ENCODE data around the gene PTAFR. TPM values are rescaled to one million over a fixed set of nuclear protein-coding genes. Genes with fewer than 3 reads are reported as not detected.

The PTAFR gene
- total and polyA plus RNA-seq, 2 of the 4 experiments (the other 2 are of a cell fraction) = 0.17 to 0.18 TPM

DNA sequence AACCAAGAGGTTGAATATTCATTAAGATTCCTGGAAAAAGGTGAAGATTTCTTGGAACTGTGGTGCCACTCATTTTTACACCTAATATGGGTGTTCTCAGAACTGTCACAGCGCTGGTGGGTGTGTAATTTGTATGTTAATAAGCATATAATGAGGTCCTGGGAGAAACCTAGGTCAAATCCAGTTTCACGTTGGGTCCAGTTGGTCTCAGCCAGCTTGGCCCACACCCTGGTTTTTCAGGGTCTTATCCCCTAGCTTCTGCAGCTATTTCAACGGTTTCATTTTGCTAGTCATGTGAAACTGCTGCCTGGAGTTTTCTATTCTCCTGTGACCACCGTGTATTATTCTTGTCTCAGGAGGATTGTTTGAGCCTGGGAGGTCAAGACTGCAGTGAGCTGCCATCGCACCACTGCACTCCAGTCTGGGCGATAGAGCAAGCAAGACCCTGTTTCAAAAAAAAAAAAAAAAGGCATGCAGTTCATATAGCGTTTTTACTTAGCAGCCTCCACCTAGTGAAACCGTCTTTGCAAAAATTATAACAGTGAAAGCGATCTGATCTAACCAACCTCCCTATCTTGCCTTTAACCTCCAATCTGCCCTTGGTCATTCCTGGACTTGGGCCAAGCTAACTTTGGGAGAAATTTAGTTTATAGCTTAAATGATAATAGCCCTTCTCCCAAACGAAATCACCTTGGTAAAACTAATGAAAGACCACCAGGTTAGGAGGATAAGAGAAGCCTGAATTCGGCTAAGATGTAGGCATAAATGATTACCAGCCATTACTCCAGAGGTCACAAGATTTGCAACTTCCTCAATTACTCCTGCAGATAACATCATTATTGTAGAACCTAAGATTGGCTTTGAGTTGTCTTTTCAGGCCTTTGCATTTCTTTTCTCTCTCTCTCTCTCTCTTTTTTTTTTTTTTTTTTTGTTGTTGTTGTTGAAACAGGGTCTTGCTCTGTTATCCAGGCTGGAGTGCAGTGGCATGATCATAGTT is 44.0 kb downstream of the PTAFR start:
- H3K36me3 ChIP-seq (ENCODE audit: control insufficient read depth, insufficient read depth, low read length) = no peaks in the 10 kb centered on the region
- no peaks in the 10 kb centered on the region for H3K27me3 ChIP-seq (ENCODE audit: control insufficient read depth, insufficient read depth, low read length)
- in situ Hi-C loops (cut with MboI; ENCODE audit: low sequenced_read_pairs) = no loop called here
- no peak overlapping the region for H2BK5ac ChIP-seq (ENCODE audit: low read depth, low read length, poor library complexity, severe bottlenecking)
- H2BK20ac ChIP-seq (ENCODE audit: low read depth, low read length) = no peak overlapping the region
- no peak for ATAC-seq (ENCODE audit: low read depth)
- no peak overlapping the region for H2BK120ac ChIP-seq (ENCODE audit: low read depth, low read length)
- no TSS peak for BruUV-seq (replicated peaks)
- no peak overlapping the region for H3K14ac ChIP-seq (replicated peaks; ENCODE audit: low read depth, low read length)
- H2BK15ac ChIP-seq (ENCODE audit: low read depth, low read length) = no peak overlapping the region
- H3K9me1 ChIP-seq (ENCODE audit: insufficient read depth, low read length) = peaks cover 8% of the 10 kb centered on the region; the same call in 1 of the 2 replicates
- H3K79me1 ChIP-seq (ENCODE audit: low read depth in 1 of 2, low read length in 2 of 2) = no peaks in the 10 kb centered on the region
- ChIA-PET CTCF (interaction anchor here (0.6 kb wide), 1 partner anchor 448 kb away, joined by 7 read pairs; no protein-coding TSS in a partner anchor), POLR2A (ENCODE audit: unreplicated experiment) (no interaction called here)
- no peaks in the 10 kb centered on the region for H4K20me1 ChIP-seq (ENCODE audit: insufficient read depth, low read length)
- H3K4me3 ChIP-seq (ENCODE audit: insufficient read depth, low read depth, low read length) = no peak overlapping the region
- H3K9me3 ChIP-seq (ENCODE audit: control insufficient read depth, insufficient read depth, low read length) = no peaks in the 10 kb centered on the region; the same call in none of the 2 replicates
- H4K8ac ChIP-seq (ENCODE audit: low read depth in 2 of 2, low read length in 2 of 2) = no peak overlapping the region
- no peak overlapping the region for H3K4me2 ChIP-seq (ENCODE audit: low read depth, low read length)
- H3K4me1 ChIP-seq (ENCODE audit: control insufficient read depth, insufficient read depth, low read length) = peaks cover 7% of the 10 kb centered on the region; the same call in 1 of the 2 replicates
- H2AK9ac ChIP-seq (replicated peaks; ENCODE audit: low read depth, low read length, poor library complexity) = no peak overlapping the region
- H3K18ac ChIP-seq (ENCODE audit: low read depth, low read length) = no peak overlapping the region
- no peak overlapping the region for H2AK5ac ChIP-seq (ENCODE audit: low read depth, low read length)
- H4K91ac ChIP-seq (ENCODE audit: insufficient read depth, low read depth, low read length) = no peak overlapping the region
- 83% methylated on average over 1 of the region's 11 CpGs; no CpG with 5 or more reads in 1 of the 2 experiments for WGBS, 2 experiments (ENCODE audit: extremely low coverage in 2 of 2, insufficient read length in 1 of 2)
- no peak overlapping the region for H3K4ac ChIP-seq (ENCODE audit: low read depth, low read length)
- dilution Hi-C loops (cut with HindIII; ENCODE audit: low sequenced_read_pairs, unreplicated experiment) = no loop called here
- intact Hi-C loops (cut with micrococcal nuclease) = no loop called here
- no peak overlapping the region for H3K56ac ChIP-seq (ENCODE audit: extremely low read depth, insufficient read depth, low read length)
- H2AFZ ChIP-seq (replicated peaks; ENCODE audit: low read length, poor library complexity) = no peak overlapping the region
- H3K9ac ChIP-seq (ENCODE audit: low read depth, low read length) = no peak overlapping the region
- DNase-seq = no peak
- H3K27ac ChIP-seq (ENCODE audit: insufficient read depth, low read length) = no peak overlapping the region
- no peak overlapping the region for H3K23ac ChIP-seq (ENCODE audit: low read depth, low read length)
- no peak overlapping the region for H4K5ac ChIP-seq (ENCODE audit: low read depth, low read length)
- no peak for TF ChIP-seq MXI1 (IDR thresholded peaks at IDR 0.05; ENCODE audit: borderline replicate concordance, low read depth, low read length)
- TF ChIP-seq MAFK (IDR thresholded peaks at IDR 0.05; ENCODE audit: low read depth, low read length) = no peak
- no peak for TF ChIP-seq BHLHE40 (IDR thresholded peaks at IDR 0.05; ENCODE audit: low read depth, low read length)
- TF ChIP-seq, protein P1, sequence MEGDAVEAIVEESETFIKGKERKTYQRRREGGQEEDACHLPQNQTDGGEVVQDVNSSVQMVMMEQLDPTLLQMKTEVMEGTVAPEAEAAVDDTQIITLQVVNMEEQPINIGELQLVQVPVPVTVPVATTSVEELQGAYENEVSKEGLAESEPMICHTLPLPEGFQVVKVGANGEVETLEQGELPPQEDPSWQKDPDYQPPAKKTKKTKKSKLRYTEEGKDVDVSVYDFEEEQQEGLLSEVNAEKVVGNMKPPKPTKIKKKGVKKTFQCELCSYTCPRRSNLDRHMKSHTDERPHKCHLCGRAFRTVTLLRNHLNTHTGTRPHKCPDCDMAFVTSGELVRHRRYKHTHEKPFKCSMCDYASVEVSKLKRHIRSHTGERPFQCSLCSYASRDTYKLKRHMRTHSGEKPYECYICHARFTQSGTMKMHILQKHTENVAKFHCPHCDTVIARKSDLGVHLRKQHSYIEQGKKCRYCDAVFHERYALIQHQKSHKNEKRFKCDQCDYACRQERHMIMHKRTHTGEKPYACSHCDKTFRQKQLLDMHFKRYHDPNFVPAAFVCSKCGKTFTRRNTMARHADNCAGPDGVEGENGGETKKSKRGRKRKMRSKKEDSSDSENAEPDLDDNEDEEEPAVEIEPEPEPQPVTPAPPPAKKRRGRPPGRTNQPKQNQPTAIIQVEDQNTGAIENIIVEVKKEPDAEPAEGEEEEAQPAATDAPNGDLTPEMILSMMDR (conservative IDR thresholded peaks at IDR 0.05; ENCODE audit: low read depth, low read length) = no peak
- no peak for TF ChIP-seq MAZ (IDR thresholded peaks at IDR 0.05; ENCODE audit: borderline replicate concordance, low read depth, low read length)
- TF ChIP-seq, protein P2, sequence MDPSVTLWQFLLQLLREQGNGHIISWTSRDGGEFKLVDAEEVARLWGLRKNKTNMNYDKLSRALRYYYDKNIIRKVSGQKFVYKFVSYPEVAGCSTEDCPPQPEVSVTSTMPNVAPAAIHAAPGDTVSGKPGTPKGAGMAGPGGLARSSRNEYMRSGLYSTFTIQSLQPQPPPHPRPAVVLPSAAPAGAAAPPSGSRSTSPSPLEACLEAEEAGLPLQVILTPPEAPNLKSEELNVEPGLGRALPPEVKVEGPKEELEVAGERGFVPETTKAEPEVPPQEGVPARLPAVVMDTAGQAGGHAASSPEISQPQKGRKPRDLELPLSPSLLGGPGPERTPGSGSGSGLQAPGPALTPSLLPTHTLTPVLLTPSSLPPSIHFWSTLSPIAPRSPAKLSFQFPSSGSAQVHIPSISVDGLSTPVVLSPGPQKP (IDR thresholded peaks at IDR 0.05; ENCODE audit: borderline replicate concordance, low read depth, low read length) = no peak
- TF ChIP-seq CHD1 (IDR thresholded peaks at IDR 0.05; ENCODE audit: low read depth, low read length) = no peak
- no peak for TF ChIP-seq RCOR1 (IDR thresholded peaks at IDR 0.05; ENCODE audit: insufficient replicate concordance, low read length)
- no peak for TF ChIP-seq NFE2L2 (IDR thresholded peaks at IDR 0.05; ENCODE audit: low read depth, low read length)
- no peak for TF ChIP-seq POLR2A (IDR thresholded peaks at IDR 0.05; ENCODE audit: low read depth, low read length)
- no peak for TF ChIP-seq SMC3 (IDR thresholded peaks at IDR 0.05; ENCODE audit: low read depth, low read length)
- TF ChIP-seq RFX5 (IDR thresholded peaks at IDR 0.05; ENCODE audit: low read depth, low read length) = no peak
- TF ChIP-seq RAD21 (IDR thresholded peaks at IDR 0.05; ENCODE audit: low read length) = no peak
- TF ChIP-seq, protein P3, sequence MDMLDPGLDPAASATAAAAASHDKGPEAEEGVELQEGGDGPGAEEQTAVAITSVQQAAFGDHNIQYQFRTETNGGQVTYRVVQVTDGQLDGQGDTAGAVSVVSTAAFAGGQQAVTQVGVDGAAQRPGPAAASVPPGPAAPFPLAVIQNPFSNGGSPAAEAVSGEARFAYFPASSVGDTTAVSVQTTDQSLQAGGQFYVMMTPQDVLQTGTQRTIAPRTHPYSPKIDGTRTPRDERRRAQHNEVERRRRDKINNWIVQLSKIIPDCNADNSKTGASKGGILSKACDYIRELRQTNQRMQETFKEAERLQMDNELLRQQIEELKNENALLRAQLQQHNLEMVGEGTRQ (IDR thresholded peaks at IDR 0.05; ENCODE audit: low read depth, low read length) = no peak
